ENCODE measurements around the gene PDAP1.
"Not testable (repeated sequence)": the region's sequence is repeated elsewhere in the genome, so short reads cannot be mapped to it uniquely, and the experiment has no call there.

PDAP1 gene

DNA sequence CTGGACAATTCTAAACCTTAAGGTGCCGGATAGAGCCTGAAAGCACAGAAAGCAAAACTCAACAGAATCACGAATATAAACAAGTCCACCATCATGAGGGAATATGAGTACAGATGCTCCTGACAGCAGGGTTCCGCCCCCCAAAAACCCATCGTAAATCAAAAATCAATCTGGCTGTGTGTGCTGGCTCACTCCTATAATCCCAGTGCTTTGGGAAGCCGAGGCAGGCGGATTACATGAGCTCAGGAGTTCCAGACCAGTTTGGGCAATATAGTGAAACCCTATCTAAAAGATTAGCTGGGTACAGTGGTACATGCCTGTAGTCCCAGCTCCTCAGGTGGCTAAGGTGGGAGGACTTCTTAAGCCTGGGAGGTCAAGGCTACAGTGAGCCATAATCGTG, 12.6 kb upstream of the PDAP1 start:
- DNase-seq, result no peak
- TF ChIP-seq, protein P1, sequence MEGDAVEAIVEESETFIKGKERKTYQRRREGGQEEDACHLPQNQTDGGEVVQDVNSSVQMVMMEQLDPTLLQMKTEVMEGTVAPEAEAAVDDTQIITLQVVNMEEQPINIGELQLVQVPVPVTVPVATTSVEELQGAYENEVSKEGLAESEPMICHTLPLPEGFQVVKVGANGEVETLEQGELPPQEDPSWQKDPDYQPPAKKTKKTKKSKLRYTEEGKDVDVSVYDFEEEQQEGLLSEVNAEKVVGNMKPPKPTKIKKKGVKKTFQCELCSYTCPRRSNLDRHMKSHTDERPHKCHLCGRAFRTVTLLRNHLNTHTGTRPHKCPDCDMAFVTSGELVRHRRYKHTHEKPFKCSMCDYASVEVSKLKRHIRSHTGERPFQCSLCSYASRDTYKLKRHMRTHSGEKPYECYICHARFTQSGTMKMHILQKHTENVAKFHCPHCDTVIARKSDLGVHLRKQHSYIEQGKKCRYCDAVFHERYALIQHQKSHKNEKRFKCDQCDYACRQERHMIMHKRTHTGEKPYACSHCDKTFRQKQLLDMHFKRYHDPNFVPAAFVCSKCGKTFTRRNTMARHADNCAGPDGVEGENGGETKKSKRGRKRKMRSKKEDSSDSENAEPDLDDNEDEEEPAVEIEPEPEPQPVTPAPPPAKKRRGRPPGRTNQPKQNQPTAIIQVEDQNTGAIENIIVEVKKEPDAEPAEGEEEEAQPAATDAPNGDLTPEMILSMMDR (IDR thresholded peaks at IDR 0.05; ENCODE audit: low read depth, low read length, missing control alignments), result no peak
- Histone ChIP-seq H3K27me3 (replicated peaks) (no peaks in the 10 kb centered on the region), H3K36me3 (replicated peaks) (peaks cover 81% of the 10 kb centered on the region), H3K4me3 (ENCODE audit: low read depth, low read length) (no peak overlapping the region), H3K27ac (no peak overlapping the region)
- in situ Hi-C loops (cut with HindIII; ENCODE audit: low pct_ligation_motif_present, low sequenced_read_pairs), result no loop called here

DNA sequence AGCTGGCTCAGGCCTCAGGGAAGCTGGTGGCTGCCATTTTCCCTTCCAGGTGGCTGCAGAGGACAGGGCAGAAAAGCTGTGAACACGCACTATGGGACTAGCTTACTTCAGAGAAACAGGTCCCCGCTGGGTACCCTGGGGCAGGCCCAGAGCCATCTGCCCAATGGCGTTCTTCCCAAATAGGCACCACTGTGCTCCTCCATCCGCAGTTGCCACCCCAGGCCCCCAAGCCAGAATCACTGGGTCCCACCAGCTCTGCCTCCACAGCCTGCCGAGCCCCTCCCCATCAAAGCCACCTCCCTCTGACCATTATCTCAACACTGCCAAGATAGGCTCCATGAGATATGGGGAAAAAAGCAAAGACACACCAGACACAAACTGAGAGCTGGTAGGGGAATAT, 11.8 kb upstream of the PDAP1 start:
- DNase-seq, result no peak
- in situ Hi-C loops (cut with HindIII; ENCODE audit: low pct_ligation_motif_present, low sequenced_read_pairs), result no loop called here
- Histone ChIP-seq H3K27ac (no peak overlapping the region), H3K36me3 (replicated peaks) (peaks cover 77% of the 10 kb centered on the region), H3K27me3 (replicated peaks) (no peaks in the 10 kb centered on the region), H3K4me3 (ENCODE audit: low read depth, low read length) (no peak overlapping the region)
- TF ChIP-seq, protein P1 (IDR thresholded peaks at IDR 0.05; ENCODE audit: low read depth, low read length, missing control alignments), result no peak

DNA sequence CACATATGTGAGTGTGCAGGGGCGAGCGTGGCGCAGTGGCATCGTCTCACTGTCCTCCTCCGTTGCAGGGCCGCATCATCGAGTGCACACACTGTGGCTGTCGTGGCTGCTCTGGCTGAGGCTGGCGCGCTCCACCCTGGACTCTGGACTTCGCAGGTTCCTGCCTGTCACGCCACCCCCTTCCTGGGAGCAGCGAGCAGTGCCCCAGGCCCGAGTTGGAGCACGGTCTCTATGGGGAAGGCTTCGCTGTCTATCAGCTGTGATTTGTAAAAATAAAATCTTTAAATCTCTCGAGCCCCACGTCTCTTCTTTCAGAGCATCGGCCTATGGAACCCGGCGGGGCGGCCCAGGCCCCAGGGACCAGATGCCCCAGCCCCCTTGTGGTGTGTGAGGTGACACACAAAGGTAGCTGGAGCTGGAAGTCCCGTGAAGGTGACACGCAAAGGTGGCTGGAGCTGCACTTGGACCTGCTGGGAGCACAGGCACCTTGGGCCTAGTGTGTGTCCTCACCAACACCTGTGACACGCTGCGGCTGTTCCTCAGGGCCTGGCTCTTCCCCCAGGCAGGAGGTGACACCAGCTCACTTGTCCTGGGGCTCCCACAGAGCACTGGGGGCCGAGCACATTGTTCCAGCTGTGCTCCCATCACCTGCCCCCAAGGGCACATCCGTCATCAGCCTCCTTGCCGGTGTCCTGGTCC, 11.1 kb upstream of the PDAP1 start:
- Histone ChIP-seq H3K4me3 (ENCODE audit: low read depth, low read length) (no peak overlapping the region), H3K27me3 (replicated peaks) (no peaks in the 10 kb centered on the region), H3K36me3 (replicated peaks) (peaks cover 77% of the 10 kb centered on the region), H3K27ac (no peak overlapping the region)
- TF ChIP-seq, protein P1 (IDR thresholded peaks at IDR 0.05; ENCODE audit: low read depth, low read length, missing control alignments), result no peak
- in situ Hi-C loops (cut with HindIII; ENCODE audit: low pct_ligation_motif_present, low sequenced_read_pairs), result no loop called here
- DNase-seq, result no peak

DNA sequence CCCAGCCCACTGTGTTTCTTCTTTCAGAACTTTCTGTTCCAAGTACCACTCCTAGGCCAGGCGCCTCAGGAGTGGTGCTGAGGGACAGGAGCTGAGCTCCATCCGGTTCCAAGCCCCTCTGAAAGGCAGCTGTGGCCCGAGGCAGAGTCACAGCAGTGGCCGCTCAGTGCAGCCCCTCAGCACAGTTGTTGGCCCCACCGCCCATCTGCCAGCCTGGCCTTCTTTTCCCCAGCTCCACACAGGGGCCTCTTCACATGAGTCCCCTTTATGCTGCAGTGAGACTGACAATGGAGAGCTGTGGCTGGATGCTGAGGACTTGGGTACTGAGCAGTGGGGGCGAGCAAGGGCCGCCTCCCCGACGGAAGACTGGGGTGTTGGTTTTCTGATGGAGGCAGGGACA, 9.9 kb upstream of the PDAP1 start:
- TF ChIP-seq, protein P1 (IDR thresholded peaks at IDR 0.05; ENCODE audit: low read depth, low read length, missing control alignments), result no peak
- no peaks in the 10 kb centered on the region for H3K27me3 ChIP-seq (replicated peaks)
- H3K36me3 ChIP-seq (replicated peaks), result peaks cover 72% of the 10 kb centered on the region
- in situ Hi-C loops (cut with HindIII; ENCODE audit: low pct_ligation_motif_present, low sequenced_read_pairs), result no loop called here
- no peak overlapping the region for H3K4me3 ChIP-seq (ENCODE audit: low read depth, low read length)
- H3K27ac ChIP-seq, result no peak overlapping the region
- DNase-seq, result no peak

DNA sequence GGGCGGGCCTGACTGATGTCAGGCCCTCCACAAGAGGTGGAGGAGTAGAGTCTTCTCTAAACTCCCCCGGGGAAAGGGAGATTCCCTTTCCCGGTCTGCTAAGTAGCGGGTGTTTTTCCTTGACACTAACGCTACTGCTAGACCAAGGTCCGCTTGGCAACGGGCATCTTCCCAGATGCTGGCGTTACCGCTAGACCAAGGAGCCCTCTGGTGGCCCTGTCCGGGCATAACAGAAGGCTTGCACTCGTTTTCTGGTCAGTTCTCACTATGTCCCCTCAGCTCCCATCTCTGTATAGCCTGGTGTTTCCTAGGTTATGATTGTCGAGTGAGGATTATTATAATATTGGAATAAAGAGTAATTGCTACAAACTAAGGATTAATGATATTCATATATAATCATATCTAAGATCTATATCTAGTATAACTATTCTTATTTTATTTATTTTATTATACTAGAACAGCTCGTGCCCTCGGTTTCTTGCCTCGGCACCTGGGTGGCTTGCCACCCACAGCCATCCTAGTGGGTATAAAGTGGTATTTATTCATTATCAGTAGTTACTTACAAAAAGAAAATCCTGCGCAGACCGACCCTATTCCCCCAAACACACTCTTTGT, 7.2 kb upstream of the PDAP1 start:
- peak; percentile 73 for DNase-seq
- H3K27me3 ChIP-seq (replicated peaks); H3K4me3 ChIP-seq (ENCODE audit: low read depth, low read length); in situ Hi-C loops (cut with HindIII; ENCODE audit: low pct_ligation_motif_present, low sequenced_read_pairs); H3K27ac ChIP-seq: not testable (repeated sequence)
- peaks cover 82% of the 10 kb centered on the region for H3K36me3 ChIP-seq (replicated peaks)
- TF ChIP-seq, protein P1 (IDR thresholded peaks at IDR 0.05; ENCODE audit: low read depth, low read length, missing control alignments), result peak; percentile 75

Measured in brain microvascular endothelial cell (primary cell).